HEK293T (cell line): Measurements from ENCODE around the gene IFIT3.

ENCODE experiments used
- BHLHE40 ChIP-seq: fragments of 450-650 bp; IDR thresholded peaks from 2 replicates; pipeline ENCODE4 v1.6.1; 2016; ENCODE audit warnings: mild to moderate bottlenecking, moderate library complexity, borderline replicate concordance
- ELF4 ChIP-seq: fragments of 450-650 bp; IDR thresholded peaks from 2 replicates; pipeline ENCODE4 v1.6.1; 2017; ENCODE audit warnings: antibody characterized with exemption
- FOXA1 ChIP-seq: fragments of 450-650 bp; IDR thresholded peaks from 2 replicates; pipeline ENCODE4 v1.6.1; 2016; ENCODE audit warnings: mild to moderate bottlenecking
- FOXM1 ChIP-seq: fragments of 450-650 bp; IDR thresholded peaks from 2 replicates; pipeline ENCODE4 v1.6.1; 2017; ENCODE audit warnings: mild to moderate bottlenecking, borderline replicate concordance
- PKNOX1 ChIP-seq: fragments of 450-650 bp; IDR thresholded peaks from 2 replicates; pipeline ENCODE4 v1.6.1; 2016
- SP1 ChIP-seq: fragments of 450-650 bp; IDR thresholded peaks from 2 replicates; pipeline ENCODE4 v1.6.1; 2017
- SUZ12 ChIP-seq: fragments of 450-650 bp; IDR thresholded peaks from 2 replicates; pipeline ENCODE4 v1.6.1; 2016; ENCODE audit warnings: mild to moderate bottlenecking
- TARDBP ChIP-seq: fragments of 450-650 bp; IDR thresholded peaks from 2 replicates; pipeline ENCODE4 v1.6.1; 2016
- ZNF384 ChIP-seq: fragments of 450-650 bp; IDR thresholded peaks from 2 replicates; pipeline ENCODE4 v1.6.1; 2016

GRCh38 chr10:89335226-89335625, 7.4 kb downstream of the IFIT3 start:
- TF ChIP-seq TARDBP (no peak), FOXM1 (no peak), SUZ12 (no peak), FOXA1 (no peak), SP1 (no peak), BHLHE40 (no peak), ELF4 (no peak), ZNF384 (no peak), PKNOX1 (no peak)
